Activated T-cell treated with anti-CD3 and anti-CD28 coated beads for 48 hours (primary cell): Measurements from ENCODE around the gene TRIML1.
"Not testable (repeated sequence)": the region's sequence is repeated elsewhere in the genome, so short reads cannot be mapped to it uniquely, and the experiment has no call there.

Experiments
- DNase-seq: peaks from one replicate; pipeline ENCODE4 v3.0.0-alpha.2; 2020; ENCODE audit warnings: low read depth

TRIML1 gene

DNA sequence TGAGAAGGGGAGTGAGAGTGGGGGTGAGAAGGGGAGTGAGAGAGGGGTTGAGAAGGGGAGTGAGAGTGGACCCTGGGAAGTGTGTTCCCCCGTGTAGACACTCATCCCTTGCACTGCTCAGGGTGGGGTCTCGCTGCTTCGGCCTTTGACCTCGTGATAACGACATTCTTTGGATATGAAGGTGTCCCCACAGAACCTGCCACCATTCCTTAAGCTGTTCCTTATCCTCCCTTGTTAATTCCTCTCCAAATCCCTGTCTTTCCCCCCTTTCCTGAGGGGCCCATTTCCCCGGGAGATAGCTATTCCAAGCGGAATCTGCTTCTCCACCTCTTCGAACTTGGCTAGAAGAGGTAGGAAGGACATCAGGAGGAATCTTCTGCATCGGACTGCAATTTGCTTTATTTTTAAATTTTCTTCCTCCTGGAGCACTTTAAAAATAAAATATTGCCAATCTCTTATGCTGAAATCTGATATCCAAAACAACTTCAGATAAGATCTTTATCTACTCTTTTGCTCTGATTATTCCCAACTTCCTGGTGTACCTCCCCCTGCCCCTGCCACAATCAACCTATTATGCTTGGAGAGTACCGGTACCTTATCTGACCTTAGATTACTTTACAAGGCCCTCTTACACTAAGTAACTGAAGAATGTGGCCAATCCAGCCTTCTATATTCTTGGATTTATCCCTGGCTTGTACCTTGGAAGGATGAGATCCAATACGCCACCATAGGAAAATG lies 15.6 kb downstream of the TRIML1 start:
- no peak for DNase-seq

- no peak for DNase-seq
Observed at GRCh38 chr4:188158336-188158735, 19.1 kb downstream of the TRIML1 start.

DNA sequence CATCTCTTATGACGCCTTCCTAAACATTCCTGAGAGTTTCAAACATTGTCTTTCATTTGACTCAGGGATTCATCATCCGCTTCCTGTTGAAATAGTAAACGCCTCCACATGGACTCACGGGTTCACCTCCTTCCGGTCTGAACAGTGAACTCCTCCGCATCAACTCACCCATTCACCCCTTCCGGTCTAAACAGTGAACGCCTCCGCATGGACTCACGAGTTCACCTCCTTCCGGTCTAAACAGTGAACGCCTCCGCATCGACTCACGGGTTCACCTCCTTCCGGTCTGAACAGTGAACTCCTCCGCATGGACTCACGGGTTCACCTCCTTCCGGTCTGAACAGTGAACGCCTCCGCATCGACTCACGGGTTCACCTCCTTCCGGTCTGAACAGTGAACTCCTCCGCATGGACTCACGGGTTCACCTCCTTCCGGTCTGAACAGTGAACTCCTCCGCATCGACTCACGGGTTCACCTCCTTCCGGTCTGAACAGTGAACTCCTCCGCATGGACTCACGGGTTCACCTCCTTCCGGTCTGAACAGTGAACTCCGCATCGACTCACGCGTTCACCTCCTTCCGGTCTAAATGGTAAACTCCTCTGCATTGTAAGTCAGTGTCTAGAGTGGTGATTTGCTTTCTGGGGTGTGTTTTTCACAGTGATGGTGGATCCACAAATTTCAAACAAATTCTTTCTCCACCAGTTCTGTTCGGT lies 20.4 kb downstream of the TRIML1 start:
- DNase-seq = not testable (repeated sequence)

- no peak for DNase-seq
Observed at GRCh38 chr4:188160406-188160805, 21.2 kb downstream of the TRIML1 start.

DNA sequence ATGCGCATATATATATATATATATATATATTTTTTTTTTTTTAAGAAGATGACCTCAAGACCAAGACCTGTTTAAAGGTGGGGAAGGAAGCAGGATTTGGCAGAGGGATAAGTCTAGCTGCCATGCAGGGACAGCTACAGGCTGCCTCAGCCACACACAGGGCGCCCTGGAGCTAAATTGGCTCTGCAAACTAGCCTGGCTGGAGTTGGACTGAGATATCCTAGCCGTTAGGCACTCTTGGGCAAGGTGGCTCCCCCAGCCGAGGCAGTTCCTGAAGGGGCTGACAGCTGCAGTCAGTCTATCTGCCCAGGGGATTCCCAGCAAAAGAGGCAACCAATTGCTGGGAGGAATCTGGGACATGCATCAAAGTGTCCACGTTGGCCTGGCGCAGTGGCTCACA lies 21.9 kb downstream of the TRIML1 start:
- no peak for DNase-seq

GRCh38 chr4:188162698-188163097 lies 23.5 kb downstream of the TRIML1 start:
- no peak for DNase-seq

GRCh38 chr4:188168726-188169373 lies 29.6 kb downstream of the TRIML1 start:
- no peak for DNase-seq

- no peak for DNase-seq
Observed at GRCh38 chr4:188171551-188171950, 32.3 kb downstream of the TRIML1 start.

DNA sequence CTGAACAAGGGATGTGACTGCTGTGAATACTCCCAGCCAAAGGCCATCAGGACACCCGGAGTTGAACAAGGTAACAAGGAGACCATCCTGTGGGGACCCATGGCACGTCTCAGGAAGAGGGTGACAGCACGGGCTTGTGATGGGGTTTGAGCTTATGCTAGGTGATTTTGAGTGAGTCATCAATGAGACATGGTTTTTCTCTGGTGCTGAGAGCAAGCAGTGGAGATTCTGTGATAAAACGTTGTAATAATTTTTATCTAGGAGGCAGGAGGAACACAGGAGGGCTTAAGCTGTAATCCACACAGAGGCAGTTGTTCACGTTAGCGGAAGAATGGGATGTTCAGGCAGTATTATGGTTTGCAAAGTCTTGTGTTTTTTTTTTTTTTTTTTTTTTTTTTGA lies 36.0 kb downstream of the TRIML1 start:
- DNase-seq = no peak

GRCh38 chr4:188177997-188178675 lies 38.9 kb downstream of the TRIML1 start:
- no peak for DNase-seq

DNA sequence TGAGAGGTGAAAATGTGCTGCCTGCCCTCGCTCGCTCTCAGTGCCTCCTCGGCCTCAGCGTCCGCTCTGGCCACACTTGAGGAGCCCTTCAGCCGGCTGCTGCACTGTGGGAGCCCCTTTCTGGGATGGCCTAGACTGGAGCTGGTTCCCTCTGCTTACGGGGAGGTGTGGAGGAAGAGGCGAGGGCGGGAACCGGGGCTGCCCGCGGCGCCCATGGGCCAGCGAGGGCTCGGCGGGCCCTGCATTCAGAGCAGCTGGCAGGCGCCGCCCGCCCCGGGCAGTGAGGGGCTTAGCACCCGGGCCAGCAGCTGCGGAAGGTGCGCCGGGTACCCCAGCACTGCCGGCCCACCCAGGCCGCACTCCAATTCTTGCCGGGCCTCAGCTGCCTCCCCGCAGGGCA lies 39.6 kb downstream of the TRIML1 start:
- no peak for DNase-seq

DNA sequence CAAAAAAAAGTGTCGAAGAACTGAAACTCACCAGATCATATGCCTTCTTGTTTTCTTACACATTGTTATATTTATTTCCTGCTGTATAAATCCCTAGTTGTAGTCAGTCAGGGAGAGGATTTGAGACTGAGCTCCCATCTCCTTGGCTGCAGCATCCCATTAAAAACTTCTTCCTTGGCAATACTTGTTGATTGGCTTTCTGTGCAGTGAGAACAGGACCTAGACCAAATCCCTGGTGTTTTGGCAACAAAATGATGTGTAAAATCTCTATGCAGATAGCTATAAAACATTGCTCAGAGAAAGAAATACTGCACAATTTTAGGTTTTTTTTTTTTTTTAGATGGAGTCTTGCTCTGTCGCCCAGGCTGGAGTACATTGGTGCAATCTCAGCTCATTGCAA lies 47.9 kb downstream of the TRIML1 start:
- no peak for DNase-seq

GRCh38 chr4:188190461-188190860 lies 51.2 kb downstream of the TRIML1 start:
- no peak for DNase-seq

DNA sequence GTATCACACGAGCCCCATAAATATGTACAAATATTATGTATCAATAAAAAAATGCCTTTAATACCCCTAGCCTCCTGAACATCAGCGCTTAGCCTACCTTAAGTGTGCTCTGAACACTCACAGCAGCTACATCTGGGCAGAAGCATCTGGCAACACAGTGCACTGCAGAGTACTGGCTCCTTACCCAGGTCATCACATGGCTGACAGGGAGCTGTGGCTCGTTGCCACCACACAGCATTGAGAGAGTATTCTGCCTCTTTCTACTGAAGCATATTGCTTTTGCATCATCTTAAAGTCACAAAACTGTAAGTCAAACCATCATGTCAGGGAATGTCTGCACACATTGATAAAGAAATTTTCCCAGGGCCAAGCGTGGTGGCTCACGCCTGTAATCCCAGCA lies 55.2 kb downstream of the TRIML1 start:
- DNase-seq = no peak

GRCh38 chr4:188195389-188195985 lies 56.2 kb downstream of the TRIML1 start:
- DNase-seq = no peak

DNA sequence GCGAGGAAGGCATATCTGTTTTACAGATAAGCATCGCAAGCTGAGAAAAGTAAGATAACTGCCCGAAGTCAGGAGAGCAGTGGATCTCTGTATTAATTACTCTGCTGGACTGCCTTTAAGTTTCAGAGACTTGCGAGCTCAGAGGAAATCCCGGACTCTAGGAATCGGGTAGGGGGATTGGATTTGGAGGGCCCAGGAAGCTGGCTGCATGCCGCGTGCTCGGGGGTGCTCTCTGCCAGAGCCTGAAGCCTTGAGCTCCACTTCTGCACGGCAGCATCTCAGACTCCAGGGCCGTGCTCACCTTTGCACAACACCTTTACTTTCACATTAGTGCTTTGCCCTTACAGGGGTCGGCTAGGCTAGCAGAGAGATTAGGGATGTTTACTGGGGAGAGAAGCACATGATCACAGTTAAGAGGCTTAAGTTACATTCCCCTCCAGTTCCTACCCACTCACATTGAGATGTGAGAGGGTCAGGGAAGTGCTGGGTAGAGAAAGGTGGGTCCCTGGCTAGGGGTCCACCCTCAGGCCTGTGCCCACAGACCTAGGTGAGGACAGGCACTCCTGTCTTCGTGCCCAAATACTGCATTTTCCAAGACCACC lies 57.0 kb downstream of the TRIML1 start:
- no peak for DNase-seq
